ENCODE data around the gene CEP85L.

Gene CEP85L

DNA sequence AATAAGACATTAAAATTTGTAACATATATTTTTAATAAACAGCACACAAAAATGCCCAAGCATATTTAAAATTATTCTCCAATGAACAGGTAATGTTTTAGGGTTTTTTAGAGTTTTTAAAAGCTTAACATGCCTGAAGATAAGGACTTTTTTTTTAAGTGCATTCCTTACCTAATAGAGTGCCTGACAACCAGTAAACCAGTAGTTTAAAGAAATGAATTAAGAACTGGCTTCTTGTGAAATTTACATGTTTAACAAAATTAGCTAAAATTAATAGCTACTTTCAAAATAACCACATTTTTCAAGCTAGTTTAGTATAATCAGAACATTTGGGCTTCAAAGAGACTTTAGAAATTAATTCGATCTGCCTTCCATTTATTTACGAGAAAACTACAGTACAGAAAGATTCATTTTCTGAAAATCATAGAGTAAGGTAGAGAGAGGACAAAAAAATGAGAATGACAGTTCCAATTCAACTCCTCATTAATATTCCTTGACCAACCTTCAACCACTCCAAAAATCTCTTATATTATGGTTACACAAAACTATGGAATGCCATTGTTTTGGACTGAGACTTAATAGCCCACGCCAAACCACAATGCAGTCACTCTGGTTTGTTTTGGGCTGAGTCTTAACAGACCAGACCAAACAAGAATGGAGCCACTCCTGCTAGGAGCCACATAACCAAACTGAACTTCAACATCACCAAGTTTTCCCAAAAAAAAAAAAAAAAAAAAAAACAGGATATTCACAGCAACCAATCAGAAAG, 109.0 kb downstream of the CEP85L start:
- DNase-seq (ENCODE audit: low spot score): peak; percentile 32

GRCh38 chr6:118537574-118537973, 113.8 kb downstream of the CEP85L start:
- no peak for DNase-seq (ENCODE audit: low spot score)

- no peak for DNase-seq (ENCODE audit: low spot score)
Measured at GRCh38 chr6:118536478-118536877, 114.9 kb downstream of the CEP85L start.

GRCh38 chr6:118535176-118535844, 116.1 kb downstream of the CEP85L start:
- no peak for DNase-seq (ENCODE audit: low spot score)

DNA sequence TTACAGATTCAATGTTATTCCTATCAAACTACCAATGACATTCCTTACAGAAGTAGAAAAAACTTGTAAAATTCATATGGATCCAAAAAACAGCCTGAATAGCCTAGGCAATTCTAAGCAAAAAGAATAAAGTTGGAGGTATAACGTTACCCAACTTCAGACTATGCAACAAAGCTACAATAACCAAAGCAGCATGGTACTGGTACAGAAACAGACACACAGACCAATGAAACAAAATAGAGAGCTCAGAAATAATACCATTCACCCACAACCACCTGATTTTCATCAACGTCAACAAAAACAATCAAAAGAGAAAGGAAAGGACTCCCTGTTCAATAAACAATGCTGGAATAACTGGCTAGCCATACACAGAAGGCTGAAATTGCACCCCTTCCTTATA, 120.4 kb downstream of the CEP85L start:
- DNase-seq (ENCODE audit: low spot score): no peak

GRCh38 chr6:118529756-118530155, 121.6 kb downstream of the CEP85L start:
- no peak for DNase-seq (ENCODE audit: low spot score)

DNA sequence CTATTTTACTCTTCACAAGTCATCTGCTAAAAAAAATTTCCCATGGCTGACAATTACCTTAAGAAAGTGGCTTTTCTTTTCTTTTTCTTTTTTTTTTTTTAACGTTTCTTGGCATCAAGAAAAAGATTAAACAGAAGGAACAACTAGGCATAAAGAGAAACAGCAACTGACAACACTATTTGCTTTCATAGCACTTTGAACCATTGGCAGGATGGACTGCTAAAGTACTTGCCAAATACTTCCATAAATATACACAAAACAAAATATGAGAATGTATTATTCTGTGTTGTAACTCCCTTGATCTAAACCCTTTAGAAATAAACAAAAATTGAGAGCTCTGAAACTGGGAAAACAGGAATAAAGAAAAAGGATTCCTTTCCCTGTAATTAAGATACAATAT, 123.3 kb downstream of the CEP85L start:
- no peak for DNase-seq (ENCODE audit: low spot score)

DNA sequence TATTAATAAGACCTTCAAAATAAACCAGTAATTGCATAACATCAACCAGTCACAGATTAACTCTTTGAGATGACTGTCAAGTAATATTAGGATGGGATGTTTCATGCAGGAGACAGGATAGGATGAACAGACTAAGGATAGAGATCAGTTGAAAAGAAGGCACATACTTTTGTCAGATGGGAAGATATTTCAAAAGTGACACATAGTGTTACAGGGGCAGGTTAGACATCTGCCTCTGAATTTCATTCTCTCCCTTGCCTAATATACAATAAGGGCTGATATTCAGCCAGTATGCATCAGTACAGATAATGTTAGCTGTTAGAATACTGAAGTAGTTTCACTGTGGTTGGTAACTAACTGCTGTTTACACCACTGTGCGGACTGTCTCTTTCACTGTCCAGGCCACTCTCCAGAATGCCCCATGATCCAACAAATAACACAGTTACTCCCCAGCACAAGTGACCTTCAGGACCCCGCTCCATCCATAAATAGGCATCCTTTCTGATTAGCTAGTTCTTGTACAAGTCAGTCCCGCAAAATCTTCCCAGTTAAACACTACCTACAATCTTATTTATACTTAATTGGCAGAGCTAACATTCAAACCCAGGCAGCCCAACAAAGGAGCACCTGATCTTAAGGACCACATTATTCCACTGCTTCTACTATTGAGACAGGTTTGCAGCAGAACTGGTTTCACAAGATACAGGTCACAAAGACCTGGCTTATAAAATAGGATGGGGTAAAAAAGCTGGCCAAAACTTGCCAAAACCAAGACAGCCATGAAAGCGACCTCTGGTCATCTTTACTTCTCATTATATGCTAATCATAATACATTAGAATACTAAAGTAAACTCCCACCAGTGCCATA, 125.2 kb downstream of the CEP85L start:
- no peak for DNase-seq (ENCODE audit: low spot score)

GRCh38 chr6:118524686-118525085, 126.7 kb downstream of the CEP85L start:
- DNase-seq (ENCODE audit: low spot score): no peak

DNA sequence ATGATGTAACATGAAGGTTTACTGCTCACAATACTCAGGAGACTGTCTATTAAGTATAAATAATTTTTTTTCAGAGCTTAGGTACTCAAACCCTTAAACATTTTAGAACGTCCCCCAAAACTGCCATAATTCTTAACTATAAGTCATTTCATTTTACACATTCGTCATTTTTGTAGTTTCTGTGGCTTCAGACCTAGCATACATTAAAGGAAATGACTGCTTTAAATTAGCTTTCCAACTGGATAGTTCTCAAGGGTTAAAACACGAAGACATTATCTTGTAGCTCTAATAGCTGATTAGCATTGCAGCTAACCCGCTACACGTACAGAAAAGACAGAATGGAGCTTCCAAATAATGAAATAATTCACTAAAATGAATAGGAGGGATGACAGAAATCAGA, 128.2 kb downstream of the CEP85L start:
- DNase-seq (ENCODE audit: low spot score): no peak

DNA sequence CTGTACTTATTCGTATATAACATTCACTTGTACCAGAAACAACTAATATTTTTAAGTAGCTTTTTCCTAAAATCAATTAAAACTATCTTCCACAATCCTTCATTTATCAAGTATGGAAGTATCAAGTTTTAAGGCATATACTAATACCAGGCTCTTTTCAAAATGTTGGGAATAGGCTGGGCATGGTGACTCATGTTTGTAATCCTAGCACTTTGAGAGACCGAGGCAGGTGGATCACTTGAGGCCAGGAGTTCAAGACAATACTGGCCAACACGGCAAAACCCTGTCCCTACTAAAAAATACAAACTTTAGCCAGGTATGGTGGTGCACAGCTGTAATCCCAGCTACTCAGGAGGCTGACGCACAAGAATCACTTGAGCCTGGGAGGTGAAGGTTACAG, 129.0 kb downstream of the CEP85L start:
- DNase-seq (ENCODE audit: low spot score): no peak

- no peak for DNase-seq (ENCODE audit: low spot score)
Measured at GRCh38 chr6:118514689-118515088, 136.7 kb downstream of the CEP85L start.

DNA sequence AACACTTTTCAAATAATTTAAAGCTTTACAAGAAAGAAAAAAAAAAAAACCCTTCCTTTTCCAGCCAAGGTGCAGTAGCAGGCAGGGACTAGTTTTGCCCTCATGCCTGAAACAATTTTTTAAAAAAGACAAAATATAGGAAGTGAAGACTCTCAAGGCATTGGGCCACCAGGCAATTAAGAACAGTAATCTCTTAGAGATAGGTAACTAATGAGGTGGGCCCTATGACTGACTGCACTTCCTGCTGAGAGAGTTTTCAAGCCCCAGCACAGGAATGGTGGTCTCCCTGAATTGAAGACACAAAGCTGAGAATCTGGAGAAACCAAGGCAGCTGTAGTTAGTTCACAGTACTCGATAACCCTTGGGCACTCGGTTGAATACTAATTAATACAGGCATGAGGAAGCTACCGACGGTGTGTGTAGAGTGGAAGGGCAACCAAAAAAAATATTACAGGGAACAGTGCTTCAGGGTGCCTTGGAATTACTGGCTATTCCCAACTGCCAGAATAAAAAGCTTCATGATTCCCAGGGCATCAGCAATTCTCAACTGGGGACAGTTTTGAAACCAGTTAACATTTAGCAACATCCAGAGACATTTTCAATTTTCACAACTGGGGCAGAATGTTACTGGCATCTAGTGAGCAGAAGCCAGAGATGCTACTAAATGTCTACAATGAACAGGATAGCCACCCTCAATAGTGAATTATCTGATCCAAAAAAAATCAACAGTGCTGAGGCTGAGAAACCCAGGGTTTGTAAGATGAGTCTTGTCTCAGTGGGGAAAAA, 139.3 kb downstream of the CEP85L start:
- no peak for DNase-seq (ENCODE audit: low spot score)

DNA sequence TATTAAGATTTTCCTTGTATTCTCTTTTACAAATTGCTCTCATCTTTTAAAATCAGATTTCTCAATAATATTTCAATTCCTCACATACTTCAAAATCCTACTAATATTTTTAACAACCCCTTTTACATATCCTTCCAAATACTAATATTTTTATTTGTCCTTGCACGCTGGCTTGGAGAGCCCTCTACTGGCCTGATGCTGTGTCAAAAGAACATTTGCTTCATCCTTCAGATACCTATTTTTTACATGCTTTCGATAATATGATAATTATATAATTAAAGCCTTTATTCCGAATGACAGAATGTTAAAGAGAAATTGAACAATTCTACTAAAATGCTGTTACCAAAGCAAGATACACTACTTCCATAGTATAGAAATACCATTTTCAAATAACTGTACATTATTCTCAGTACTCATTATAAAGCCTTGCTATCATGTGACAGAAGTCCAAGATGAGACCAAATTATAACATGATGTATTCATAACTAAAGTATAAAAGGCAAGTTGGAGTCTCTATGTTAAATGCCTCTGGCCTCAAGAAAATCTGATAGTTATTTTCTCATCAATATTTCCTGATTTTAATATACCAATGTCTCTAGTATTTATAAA, 142.3 kb downstream of the CEP85L start:
- peak; percentile 51 for DNase-seq (ENCODE audit: low spot score)

DNA sequence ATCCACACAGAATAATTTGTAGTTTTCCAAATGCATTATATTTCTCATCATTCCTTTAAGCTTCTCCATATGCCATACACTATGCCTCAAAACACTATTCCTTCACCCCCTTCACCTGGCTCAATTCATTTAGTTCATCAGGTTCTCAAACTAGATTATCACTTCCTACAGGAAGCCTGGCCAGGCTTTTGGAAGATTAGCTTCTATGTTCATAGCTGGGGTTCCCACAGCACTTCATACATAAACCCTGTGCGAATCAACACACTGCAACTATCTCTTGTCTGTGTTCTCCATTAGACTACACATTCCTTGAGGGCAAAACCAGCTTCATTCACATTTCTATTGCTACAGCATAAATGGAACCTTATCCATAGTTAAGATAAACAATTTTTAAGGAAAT, 143.8 kb downstream of the CEP85L start:
- no peak for DNase-seq (ENCODE audit: low spot score)

- DNase-seq (ENCODE audit: low spot score): no peak
Measured at GRCh38 chr6:118506071-118506638, 145.2 kb downstream of the CEP85L start.

- no peak for DNase-seq (ENCODE audit: low spot score)
Measured at GRCh38 chr6:118505656-118506055, 145.7 kb downstream of the CEP85L start.

DNA sequence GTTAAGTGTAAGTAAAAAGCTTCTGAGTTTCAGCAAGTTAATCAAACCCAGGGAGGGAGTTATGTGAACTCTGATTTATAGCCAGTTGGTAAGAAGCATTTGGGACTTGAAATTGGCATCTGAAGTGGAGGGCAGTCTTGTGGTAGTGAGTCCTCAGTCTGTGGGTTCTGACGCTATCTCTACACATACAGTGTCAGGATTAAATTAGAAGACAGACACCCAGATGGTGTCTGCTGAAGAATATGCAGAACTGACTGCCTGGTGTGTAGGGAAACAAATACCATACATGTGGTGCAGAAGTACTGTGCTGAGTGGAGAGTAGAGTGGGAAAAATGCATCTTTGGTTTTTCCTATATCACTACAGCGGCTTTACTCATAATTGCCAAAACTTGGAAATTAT, 146.8 kb downstream of the CEP85L start:
- no peak for DNase-seq (ENCODE audit: low spot score)

DNA sequence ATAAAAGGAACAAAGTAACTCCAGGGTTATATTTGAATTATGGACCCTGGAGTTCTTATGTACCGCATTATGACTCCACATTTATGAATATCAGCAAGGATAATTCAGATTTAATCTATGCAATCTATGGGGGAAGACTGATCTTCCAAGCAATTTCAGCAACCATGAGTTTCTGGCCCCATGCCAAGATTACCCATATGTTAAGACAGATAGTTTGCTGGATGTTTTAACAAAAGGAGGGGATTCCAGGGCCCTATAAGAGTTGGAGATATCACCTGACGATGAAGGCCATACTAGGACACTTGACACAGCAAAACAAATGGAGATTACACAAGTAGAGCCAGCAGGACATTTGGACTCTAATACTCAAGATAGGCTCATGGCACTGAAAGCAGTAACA, 149.2 kb downstream of the CEP85L start:
- no peak for DNase-seq (ENCODE audit: low spot score)

DNA sequence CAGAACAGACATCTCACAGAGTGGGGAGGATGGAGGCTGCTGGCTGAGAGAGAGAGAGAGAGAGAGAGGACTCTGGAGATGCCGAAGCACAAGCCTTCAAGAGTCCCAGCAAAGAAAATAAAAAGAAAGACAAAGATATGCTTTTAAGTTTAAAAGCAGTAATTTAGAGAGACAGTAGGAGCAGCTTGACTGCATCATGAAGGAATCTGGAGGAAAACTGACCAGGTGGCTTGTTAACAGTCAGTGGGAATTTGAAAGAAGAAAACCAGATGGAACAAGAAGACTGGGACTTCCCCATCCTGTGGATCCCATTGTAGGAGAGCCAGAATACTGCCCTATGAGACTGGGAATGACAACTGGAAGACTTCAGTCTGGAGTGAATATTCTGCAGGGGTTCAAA, 149.6 kb downstream of the CEP85L start:
- DNase-seq (ENCODE audit: low spot score): no peak

- DNase-seq (ENCODE audit: low spot score): no peak
Measured at GRCh38 chr6:118501099-118501498, 150.3 kb downstream of the CEP85L start.
